Stimulated activated CD8-positive, alpha-beta memory T cell treated with anti-CD3 and anti-CD28 coated beads, Interleukin-4, amount 100 ng/mL, for 24 hours (primary cell): ENCODE measurements around the gene ADAMTSL1.
"Not testable (repeated sequence)": the region's sequence is repeated elsewhere in the genome, so short reads cannot be mapped to it uniquely, and the experiment has no call there.

Experiments used
- DNase-seq: peaks from one replicate; pipeline ENCODE4 v3.0.0-alpha.2; 2020; ENCODE audit warnings: low read depth

ADAMTSL1 gene

GRCh38 chr9:18907927-18908625 lies 434.1 kb downstream of the ADAMTSL1 start:
- no peak for DNase-seq

GRCh38 chr9:18909140-18910018 lies 435.4 kb downstream of the ADAMTSL1 start:
- DNase-seq = no peak

- DNase-seq = no peak
These were observed 436.5 kb downstream of the ADAMTSL1 start for GRCh38 chr9:18910435-18910834.

GRCh38 chr9:18910916-18911315 lies 437.0 kb downstream of the ADAMTSL1 start:
- DNase-seq = no peak

- no peak for DNase-seq
These were observed 437.9 kb downstream of the ADAMTSL1 start for GRCh38 chr9:18911714-18912342.

- no peak for DNase-seq
These were observed 446.5 kb downstream of the ADAMTSL1 start for GRCh38 chr9:18920141-18921084.

- DNase-seq = no peak
These were observed 447.6 kb downstream of the ADAMTSL1 start for GRCh38 chr9:18921366-18922075.

GRCh38 chr9:18922161-18922885 lies 448.4 kb downstream of the ADAMTSL1 start:
- no peak for DNase-seq

GRCh38 chr9:18923167-18923566 lies 449.2 kb downstream of the ADAMTSL1 start:
- no peak for DNase-seq

- no peak for DNase-seq
These were observed 449.9 kb downstream of the ADAMTSL1 start for GRCh38 chr9:18923671-18924430.

GRCh38 chr9:18925880-18926279 lies 451.9 kb downstream of the ADAMTSL1 start:
- no peak for DNase-seq

GRCh38 chr9:18926513-18926912 lies 452.6 kb downstream of the ADAMTSL1 start:
- no peak for DNase-seq

- no peak for DNase-seq
These were observed 454.8 kb downstream of the ADAMTSL1 start for GRCh38 chr9:18928711-18929110.

- not testable (repeated sequence) for DNase-seq
These were observed 456.7 kb downstream of the ADAMTSL1 start for GRCh38 chr9:18930611-18931010.

- no peak for DNase-seq
These were observed 461.6 kb downstream of the ADAMTSL1 start for GRCh38 chr9:18935541-18935940.

- no peak for DNase-seq
These were observed 462.3 kb downstream of the ADAMTSL1 start for GRCh38 chr9:18936094-18936871.

GRCh38 chr9:18939943-18940342 lies 466.0 kb downstream of the ADAMTSL1 start:
- DNase-seq = no peak

- no peak for DNase-seq
These were observed 467.2 kb downstream of the ADAMTSL1 start for GRCh38 chr9:18941060-18941740.
